D721Med (cell line): Measurements from ENCODE around the gene CHAD.

ENCODE experiments used
- DNase-seq: peaks from one replicate; pipeline ENCODE4 v3.0.0; 2011; ENCODE audit warnings: low spot score; ENCODE audit not compliant: insufficient read length
- FAIRE-seq: peaks from 2 replicates; lab custom pipeline; 2011; peaks lifted over from hg19 to GRCh38; lab: Jason Lieb, UNC
- TF ChIP-seq, protein P1 (sequence below): IDR thresholded peaks from 2 replicates; pipeline ENCODE4 v1.5.1; 2012; ENCODE audit warnings: mild to moderate bottlenecking, control low read depth; ENCODE audit not compliant: insufficient read depth; ENCODE audit errors: missing control alignments

The CHAD gene

DNA sequence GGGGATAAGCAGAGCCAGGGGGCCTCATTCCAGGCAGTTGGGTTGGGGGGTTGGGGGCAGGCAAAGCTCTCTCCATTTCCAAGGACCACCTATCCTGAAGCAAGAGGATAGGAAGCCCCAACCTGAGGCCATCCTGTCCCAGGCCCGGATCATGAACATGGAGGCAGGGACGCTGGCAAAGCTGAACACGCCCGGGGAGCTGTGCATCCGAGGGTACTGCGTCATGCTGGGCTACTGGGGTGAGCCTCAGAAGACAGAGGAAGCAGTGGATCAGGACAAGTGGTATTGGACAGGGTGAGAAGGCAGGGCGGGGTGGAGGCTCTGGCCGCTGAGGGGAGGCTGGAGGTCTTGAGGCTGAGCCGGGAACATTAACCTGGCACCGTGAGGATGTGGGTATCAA is 3.6 kb upstream of the CHAD start:
- DNase-seq = no peak
- TF ChIP-seq, protein P1, sequence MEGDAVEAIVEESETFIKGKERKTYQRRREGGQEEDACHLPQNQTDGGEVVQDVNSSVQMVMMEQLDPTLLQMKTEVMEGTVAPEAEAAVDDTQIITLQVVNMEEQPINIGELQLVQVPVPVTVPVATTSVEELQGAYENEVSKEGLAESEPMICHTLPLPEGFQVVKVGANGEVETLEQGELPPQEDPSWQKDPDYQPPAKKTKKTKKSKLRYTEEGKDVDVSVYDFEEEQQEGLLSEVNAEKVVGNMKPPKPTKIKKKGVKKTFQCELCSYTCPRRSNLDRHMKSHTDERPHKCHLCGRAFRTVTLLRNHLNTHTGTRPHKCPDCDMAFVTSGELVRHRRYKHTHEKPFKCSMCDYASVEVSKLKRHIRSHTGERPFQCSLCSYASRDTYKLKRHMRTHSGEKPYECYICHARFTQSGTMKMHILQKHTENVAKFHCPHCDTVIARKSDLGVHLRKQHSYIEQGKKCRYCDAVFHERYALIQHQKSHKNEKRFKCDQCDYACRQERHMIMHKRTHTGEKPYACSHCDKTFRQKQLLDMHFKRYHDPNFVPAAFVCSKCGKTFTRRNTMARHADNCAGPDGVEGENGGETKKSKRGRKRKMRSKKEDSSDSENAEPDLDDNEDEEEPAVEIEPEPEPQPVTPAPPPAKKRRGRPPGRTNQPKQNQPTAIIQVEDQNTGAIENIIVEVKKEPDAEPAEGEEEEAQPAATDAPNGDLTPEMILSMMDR = no peak
- FAIRE-seq = no peak

DNA sequence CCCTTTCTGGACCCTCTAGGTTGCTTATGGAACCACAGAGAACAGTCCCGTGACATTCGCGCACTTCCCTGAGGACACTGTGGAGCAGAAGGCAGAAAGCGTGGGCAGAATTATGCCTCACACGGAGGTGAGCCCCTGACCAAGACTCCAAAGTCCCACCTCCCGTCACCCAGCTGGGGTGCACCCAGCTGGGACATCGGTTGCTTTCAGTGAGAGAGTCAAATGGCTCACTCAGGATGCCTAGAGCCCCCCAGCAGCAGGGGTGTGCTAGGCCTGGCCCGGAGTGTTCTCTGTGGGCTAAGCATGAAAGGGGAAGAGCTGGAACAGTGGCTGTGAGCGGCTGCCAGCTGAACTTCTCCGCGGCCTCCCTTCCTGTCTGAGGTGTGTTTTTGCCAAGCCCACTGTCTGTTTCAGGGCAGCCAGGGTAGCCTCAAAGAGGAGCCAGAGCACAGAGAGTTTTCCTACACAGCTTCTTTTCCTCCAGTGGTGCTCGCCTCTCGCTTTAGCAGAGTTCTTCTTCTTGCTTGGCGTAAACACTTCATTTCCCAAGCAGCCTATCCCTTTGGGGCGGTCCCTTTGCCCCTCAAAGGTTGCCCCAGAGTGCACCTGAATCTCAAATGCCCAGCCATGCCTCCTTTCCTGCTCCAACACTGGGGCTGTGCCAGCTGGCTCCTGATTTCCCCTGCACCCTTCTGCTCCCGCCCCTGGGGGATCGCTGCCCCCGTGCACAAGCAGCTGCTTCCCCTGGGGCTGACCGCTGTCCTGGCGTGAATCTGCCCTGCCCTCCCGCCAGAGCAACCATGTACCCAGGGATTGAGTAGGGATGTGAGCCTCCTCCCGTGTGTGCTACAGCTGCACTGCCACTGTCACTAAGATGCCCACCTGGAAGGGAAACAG is 2.6 kb upstream of the CHAD start:
- DNase-seq = no peak
- TF ChIP-seq, protein P1 = no peak
- FAIRE-seq = no peak

DNA sequence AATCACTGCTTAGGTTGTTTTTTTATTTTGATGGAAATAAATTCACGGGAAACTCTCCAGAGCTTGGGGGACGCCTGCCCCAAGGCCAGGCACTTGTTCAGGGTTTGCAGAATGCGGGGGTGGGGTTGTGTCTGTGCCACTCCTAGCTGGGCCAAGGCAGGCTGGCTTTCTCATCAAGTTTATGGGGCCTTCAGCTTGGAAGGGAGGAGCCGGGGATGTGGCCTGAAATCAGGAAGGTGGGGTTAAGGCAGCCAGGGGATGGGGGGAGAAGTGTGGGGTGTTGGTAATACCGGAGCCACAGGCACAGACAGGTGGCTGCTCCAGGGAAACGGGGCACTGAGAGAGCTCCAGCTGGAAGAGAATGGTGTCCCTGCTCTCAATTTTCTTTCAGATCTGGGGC is 1.7 kb upstream of the CHAD start:
- TF ChIP-seq, protein P1 = no peak
- FAIRE-seq = no peak
- DNase-seq = no peak

DNA sequence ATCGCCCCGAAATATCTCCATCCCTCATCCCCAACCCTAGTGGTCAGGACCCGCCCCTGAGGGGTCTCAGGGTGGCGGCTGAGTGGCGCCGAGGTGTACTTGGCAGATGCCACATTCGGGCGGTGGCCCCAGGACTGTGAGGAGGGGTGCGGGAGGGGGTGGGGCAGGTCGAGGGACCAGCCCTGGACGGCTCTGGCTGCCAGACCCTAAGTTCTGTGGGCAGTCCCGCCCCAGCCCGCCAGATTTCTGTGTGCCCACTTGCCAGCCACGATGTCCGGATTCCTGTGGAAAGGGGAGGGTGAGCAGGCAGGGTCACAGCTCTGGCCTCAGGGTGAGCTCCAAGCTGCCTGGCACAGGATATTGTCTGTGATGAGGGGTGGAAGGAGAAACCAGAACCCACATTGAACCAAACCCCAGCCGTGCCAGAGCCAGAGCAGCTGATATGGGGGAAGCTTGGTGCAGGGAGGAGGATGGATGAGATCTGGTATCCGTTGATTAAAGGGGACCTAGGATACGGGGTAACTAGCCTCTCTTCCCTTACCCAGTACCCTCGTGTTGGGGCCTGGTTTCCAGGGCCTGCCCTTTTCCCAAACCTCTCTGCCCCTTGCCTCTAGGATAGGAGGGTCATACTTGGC is 1.1 kb upstream of the CHAD start:
- no peak for FAIRE-seq
- no peak for DNase-seq
- TF ChIP-seq, protein P1 = no peak

DNA sequence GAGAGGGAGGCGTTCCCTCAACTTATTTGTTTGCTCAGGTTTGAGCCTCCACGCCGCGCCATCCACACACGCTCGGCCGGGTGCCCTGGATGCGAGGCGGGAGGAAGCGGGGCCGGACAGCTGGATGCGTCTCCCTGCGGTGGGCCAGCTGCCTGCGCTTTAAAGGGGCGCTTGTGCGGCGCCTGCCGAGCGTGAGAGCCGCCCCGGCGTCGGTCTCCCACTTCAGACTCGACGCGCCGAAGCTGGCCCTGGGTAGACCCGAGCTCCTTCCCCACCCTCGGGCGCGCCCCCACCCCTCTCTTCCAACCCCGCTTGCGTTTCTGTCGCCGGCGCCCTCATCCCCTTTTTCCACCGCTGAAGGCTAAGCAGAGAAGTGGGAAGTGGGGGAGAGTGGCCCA is 527 bp upstream of the CHAD start:
- DNase-seq = peak; percentile 19
- FAIRE-seq = no peak
- TF ChIP-seq, protein P1 = no peak

DNA sequence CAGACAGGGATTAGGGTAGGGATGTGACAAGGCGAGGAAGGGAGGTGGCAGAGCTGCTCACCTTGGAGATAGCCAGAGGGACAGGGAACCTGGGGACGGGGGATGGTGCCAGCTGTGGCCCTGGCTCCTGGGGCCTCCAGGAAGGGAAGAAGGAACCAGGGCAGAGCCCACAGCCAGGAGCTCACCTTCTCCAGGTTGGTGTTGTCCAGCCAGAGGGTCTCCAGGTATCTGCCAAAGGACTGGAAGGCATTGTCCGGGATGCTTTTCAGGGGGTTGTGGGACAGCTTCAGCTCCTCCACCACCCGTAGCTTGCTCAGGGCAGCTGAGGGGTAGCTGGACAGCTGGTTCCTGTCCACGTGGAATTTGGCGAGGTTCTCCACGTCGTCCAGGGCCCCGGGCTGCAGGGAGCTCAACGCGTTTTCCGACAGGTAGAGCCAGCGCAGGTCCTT is 801 bp downstream of the CHAD start:
- DNase-seq (no peak), FAIRE-seq (no peak)
- TF ChIP-seq, protein P1 = no peak
